HCT116 (cell line): Measurements from ENCODE around the gene IFITM10.

Source experiments
- CTCF ChIP-seq, 3 experiments: fragments of 200-600 bp in 1 of 3; sonication (generic) in 1 of 3; IDR thresholded peaks in 2 of 3; conservative IDR thresholded peaks in 1 of 3; 2 replicates each; pipeline ENCODE4 v1.5.1; 2012 to 2017; ENCODE audit warnings: low read depth in 2 of 3, low read length in 2 of 3, antibody characterized with exemption in 1 of 3, borderline replicate concordance in 1 of 3, control low read depth in 1 of 3, mild to moderate bottlenecking in 1 of 3, mixed read lengths in 1 of 3, mixed run types in 1 of 3, moderate library complexity in 1 of 3; ENCODE audit not compliant: insufficient read depth in 1 of 3
- EGR1 ChIP-seq: IDR thresholded peaks from 2 replicates; pipeline ENCODE4 v1.6.1; 2012; ENCODE audit warnings: low read depth
- ELF1 ChIP-seq: IDR thresholded peaks from 2 replicates; pipeline ENCODE4 v1.6.1; 2012; ENCODE audit warnings: low read depth, borderline replicate concordance
- EZH2 ChIP-seq: fragments of 200-600 bp; sonication (generic); IDR thresholded peaks from 2 replicates; pipeline ENCODE4 v1.6.1; 2017; ENCODE audit warnings: antibody characterized with exemption, mixed run types
- POLR2A ChIP-seq: IDR thresholded peaks from 2 replicates; pipeline ENCODE4 v1.7.0; 2011; ENCODE audit warnings: borderline replicate concordance; ENCODE audit not compliant: insufficient read depth, insufficient read length; ENCODE audit errors: extremely low read depth
- SIN3A ChIP-seq: IDR thresholded peaks from 2 replicates; pipeline ENCODE4 v1.6.1; 2012; ENCODE audit warnings: low read depth
- TF ChIP-seq, protein P1 (sequence below): IDR thresholded peaks from 2 replicates; pipeline ENCODE4 v1.6.1; 2011; ENCODE audit warnings: mild to moderate bottlenecking, low read length, moderate library complexity; ENCODE audit not compliant: insufficient replicate concordance; ENCODE audit errors: extremely low read depth
- TF ChIP-seq, protein P2 (sequence below): IDR thresholded peaks from 2 replicates; pipeline ENCODE4 v1.6.1; 2012
- TF ChIP-seq, protein P3 (sequence below): IDR thresholded peaks from 2 replicates; pipeline ENCODE4 v1.6.1; 2012; ENCODE audit warnings: low read depth

GRCh38 chr11:1744891-1745700 lies 5.3 kb downstream of the IFITM10 start:
- TF ChIP-seq EGR1 = no peak
- TF ChIP-seq EZH2 = no peak
- TF ChIP-seq SIN3A = no peak
- TF ChIP-seq, protein P1, sequence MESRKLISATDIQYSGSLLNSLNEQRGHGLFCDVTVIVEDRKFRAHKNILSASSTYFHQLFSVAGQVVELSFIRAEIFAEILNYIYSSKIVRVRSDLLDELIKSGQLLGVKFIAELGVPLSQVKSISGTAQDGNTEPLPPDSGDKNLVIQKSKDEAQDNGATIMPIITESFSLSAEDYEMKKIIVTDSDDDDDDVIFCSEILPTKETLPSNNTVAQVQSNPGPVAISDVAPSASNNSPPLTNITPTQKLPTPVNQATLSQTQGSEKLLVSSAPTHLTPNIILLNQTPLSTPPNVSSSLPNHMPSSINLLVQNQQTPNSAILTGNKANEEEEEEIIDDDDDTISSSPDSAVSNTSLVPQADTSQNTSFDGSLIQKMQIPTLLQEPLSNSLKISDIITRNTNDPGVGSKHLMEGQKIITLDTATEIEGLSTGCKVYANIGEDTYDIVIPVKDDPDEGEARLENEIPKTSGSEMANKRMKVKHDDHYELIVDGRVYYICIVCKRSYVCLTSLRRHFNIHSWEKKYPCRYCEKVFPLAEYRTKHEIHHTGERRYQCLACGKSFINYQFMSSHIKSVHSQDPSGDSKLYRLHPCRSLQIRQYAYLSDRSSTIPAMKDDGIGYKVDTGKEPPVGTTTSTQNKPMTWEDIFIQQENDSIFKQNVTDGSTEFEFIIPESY = no peak
- no peak for TF ChIP-seq CTCF (IDR thresholded peaks at IDR 0.05 in 2 of 3, conservative IDR thresholded peaks at IDR 0.05 in 1 of 3; ENCODE audit: borderline replicate concordance in 1 of 3, insufficient read depth in 1 of 3, low read depth in 2 of 3, low read length in 2 of 3)
- TF ChIP-seq, protein P2, sequence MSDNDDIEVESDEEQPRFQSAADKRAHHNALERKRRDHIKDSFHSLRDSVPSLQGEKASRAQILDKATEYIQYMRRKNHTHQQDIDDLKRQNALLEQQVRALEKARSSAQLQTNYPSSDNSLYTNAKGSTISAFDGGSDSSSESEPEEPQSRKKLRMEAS = no peak
- TF ChIP-seq ELF1 = no peak
- no peak for TF ChIP-seq POLR2A
- TF ChIP-seq, protein P3, sequence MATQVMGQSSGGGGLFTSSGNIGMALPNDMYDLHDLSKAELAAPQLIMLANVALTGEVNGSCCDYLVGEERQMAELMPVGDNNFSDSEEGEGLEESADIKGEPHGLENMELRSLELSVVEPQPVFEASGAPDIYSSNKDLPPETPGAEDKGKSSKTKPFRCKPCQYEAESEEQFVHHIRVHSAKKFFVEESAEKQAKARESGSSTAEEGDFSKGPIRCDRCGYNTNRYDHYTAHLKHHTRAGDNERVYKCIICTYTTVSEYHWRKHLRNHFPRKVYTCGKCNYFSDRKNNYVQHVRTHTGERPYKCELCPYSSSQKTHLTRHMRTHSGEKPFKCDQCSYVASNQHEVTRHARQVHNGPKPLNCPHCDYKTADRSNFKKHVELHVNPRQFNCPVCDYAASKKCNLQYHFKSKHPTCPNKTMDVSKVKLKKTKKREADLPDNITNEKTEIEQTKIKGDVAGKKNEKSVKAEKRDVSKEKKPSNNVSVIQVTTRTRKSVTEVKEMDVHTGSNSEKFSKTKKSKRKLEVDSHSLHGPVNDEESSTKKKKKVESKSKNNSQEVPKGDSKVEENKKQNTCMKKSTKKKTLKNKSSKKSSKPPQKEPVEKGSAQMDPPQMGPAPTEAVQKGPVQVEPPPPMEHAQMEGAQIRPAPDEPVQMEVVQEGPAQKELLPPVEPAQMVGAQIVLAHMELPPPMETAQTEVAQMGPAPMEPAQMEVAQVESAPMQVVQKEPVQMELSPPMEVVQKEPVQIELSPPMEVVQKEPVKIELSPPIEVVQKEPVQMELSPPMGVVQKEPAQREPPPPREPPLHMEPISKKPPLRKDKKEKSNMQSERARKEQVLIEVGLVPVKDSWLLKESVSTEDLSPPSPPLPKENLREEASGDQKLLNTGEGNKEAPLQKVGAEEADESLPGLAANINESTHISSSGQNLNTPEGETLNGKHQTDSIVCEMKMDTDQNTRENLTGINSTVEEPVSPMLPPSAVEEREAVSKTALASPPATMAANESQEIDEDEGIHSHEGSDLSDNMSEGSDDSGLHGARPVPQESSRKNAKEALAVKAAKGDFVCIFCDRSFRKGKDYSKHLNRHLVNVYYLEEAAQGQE = no peak
